Common myeloid progenitor, CD34-positive (primary cell): ENCODE results near the gene PRKACA.
A peak's percentile ranks its signal among the peaks of the same experiment; 100 is the strongest.

ENCODE experiments used
- CTCF ChIA-PET: fragments of 350-600 bp; sonication (Branson Sonifier 250); formaldehyde crosslinking; loops from one replicate; lab custom pipeline; 2021; ENCODE audit warnings: antibody characterized with exemption; lab: Charles Lee
- POLR2A ChIA-PET: fragments of 350-600 bp; sonication (Branson Sonifier 250); formaldehyde crosslinking; loops from one replicate; lab custom pipeline; 2021; ENCODE audit warnings: antibody characterized with exemption; lab: Charles Lee
- DNase-seq, 3 donors: peaks; one replicate each; pipeline versions ENCODE4 v3.0.0 to v3.0.0-alpha.2; 2013
- H3K27ac ChIP-seq, 2 experiments: 1 replicate in 1 of 2; 2 replicates in 1 of 2; pipeline ENCODE4 v1.7.0; 2013; ENCODE audit warnings: inconsistent platforms in 2 of 2, low read length in 2 of 2, mild to moderate bottlenecking in 2 of 2, low read depth in 1 of 2, moderate library complexity in 1 of 2; ENCODE audit not compliant: severe bottlenecking in 2 of 2, insufficient read depth in 1 of 2, poor library complexity in 1 of 2
- H3K27me3 ChIP-seq, 5 experiments: replicated peaks in 2 of 5; 1 replicate in 3 of 5; 2 replicates in 2 of 5; pipeline versions ENCODE4 v1.6.1 to v1.7.0; 2013; ENCODE audit warnings: low read length in 4 of 5, mild to moderate bottlenecking in 2 of 5, moderate library complexity in 2 of 5, inconsistent platforms in 1 of 5; ENCODE audit not compliant: insufficient read depth in 5 of 5, control insufficient read depth in 4 of 5
- H3K36me3 ChIP-seq, 4 experiments: 1 replicate in 2 of 4; 2 replicates in 2 of 4; pipeline versions ENCODE4 v1.6.1 to v1.7.0; 2013; ENCODE audit warnings: low read length in 3 of 4, control low read depth in 1 of 4, mild to moderate bottlenecking in 1 of 4; ENCODE audit not compliant: control insufficient read depth in 4 of 4, insufficient read depth in 4 of 4
- H3K4me1 ChIP-seq, 4 experiments: 1 replicate in 3 of 4; 2 replicates in 1 of 4; pipeline versions ENCODE4 v1.6.1 to v1.7.1; 2013; ENCODE audit warnings: low read length in 3 of 4, mild to moderate bottlenecking in 3 of 4, control low read depth in 1 of 4, inconsistent platforms in 1 of 4, moderate library complexity in 1 of 4; ENCODE audit not compliant: control insufficient read depth in 4 of 4, insufficient read depth in 4 of 4; ENCODE audit errors: control extremely low read depth in 1 of 4
- H3K4me3 ChIP-seq, 7 experiments: 1 replicate in 4 of 7; 2 replicates in 3 of 7; pipeline versions ENCODE4 v1.5.1 to v1.7.0; 2013; ENCODE audit warnings: mild to moderate bottlenecking in 7 of 7, low read length in 6 of 7, moderate library complexity in 6 of 7, inconsistent platforms in 2 of 7, low read depth in 2 of 7, control low read depth in 1 of 7; ENCODE audit not compliant: insufficient read depth in 4 of 7, control insufficient read depth in 1 of 7; ENCODE audit errors: extremely low read depth in 1 of 7
- H3K9me3 ChIP-seq, 5 experiments: 1 replicate in 4 of 5; 2 replicates in 1 of 5; pipeline versions ENCODE4 v1.6.1 to v1.7.1; 2013; ENCODE audit warnings: low read length in 4 of 5, mild to moderate bottlenecking in 2 of 5, inconsistent platforms in 1 of 5, low read depth in 1 of 5, moderate library complexity in 1 of 5; ENCODE audit not compliant: control insufficient read depth in 4 of 5, insufficient read depth in 2 of 5; ENCODE audit errors: control extremely low read depth in 1 of 5
- WGBS: methylation state at CpG from one replicate; pipeline ENCODE4 v1.1.5; 2013; ENCODE audit not compliant: insufficient coverage; 5-methylcytosine and 5-hydroxymethylcytosine counted together

PRKACA gene

GRCh38 chr19:14073261-14073924 is 44.2 kb downstream of the PRKACA start:
- Histone ChIP-seq H3K9me3 (no peaks in the 10 kb centered on the region), H3K4me1 (peaks cover 5 to 44% (median 38%) of the 10 kb centered on the region in 4 experiments), H3K36me3 (no peaks in the 10 kb centered on the region), H3K27me3 (no peaks in the 10 kb centered on the region), H3K27ac (peak overlapping the region in 1 of 2 experiments; percentile 54), H3K4me3 (peak overlapping the region; percentile 58 to 83 (median 75))
- ChIA-PET POLR2A (interaction anchor here (0.5 to 1.2 kb wide), 3 partner anchors 11 to 44 kb away, joined by 3 to 4 read pairs (median 4); no protein-coding TSS in a partner anchor), CTCF (interaction anchor here (0.7 to 7.2 kb wide), 18 partner anchors 8 to 204 kb away, joined by 3 to 102 read pairs (median 5); partner anchors contain the start of genes IL27RA, PALM3 and PRKACA)
- WGBS: under 1% methylated on average over 91 of the region's 106 CpGs
- DNase-seq: peak; percentile 76 to 86 (median 86)

- ChIA-PET POLR2A (interaction anchor here (0.5 to 1.2 kb wide), 6 partner anchors 8 to 64 kb away, joined by 3 to 4 read pairs (median 4); partner anchors contain the start of gene ASF1B), CTCF (interaction anchor here (0.6 to 7.2 kb wide), 25 partner anchors 8 to 203 kb away, joined by 3 to 102 read pairs (median 4); partner anchors contain the start of genes IL27RA, PALM3 and PRKACA)
- Histone ChIP-seq H3K36me3 (no peaks in the 10 kb centered on the region), H3K9me3 (no peaks in the 10 kb centered on the region), H3K4me1 (peaks cover 5 to 41% (median 38%) of the 10 kb centered on the region in 4 experiments), H3K4me3 (peak within 1 kb of the TSS; percentile 58 to 83 (median 75)), H3K27ac (peak within 1 kb of the TSS in 1 of 2 experiments; percentile 54), H3K27me3 (no peaks in the 10 kb centered on the region)
- WGBS: 0% methylated on average over 51 of the region's 51 CpGs
- DNase-seq: peak in 2 of 3 donors; percentile 60 to 66
Observed at GRCh38 chr19:14072535-14073260, 44.9 kb downstream of the PRKACA start, which contains the start of gene MISP3. Gene MISP3 (plus strand): TSS chr19:14072786. CDS start chr19:14073310, 524 bp downstream.

GRCh38 chr19:14070268-14071050 is 47.1 kb downstream of the PRKACA start:
- CTCF ChIA-PET: interaction anchor here (0.8 to 7.2 kb wide), 13 partner anchors 11 to 281 kb away, joined by 3 to 102 read pairs (median 5); partner anchors contain the start of genes IL27RA and PALM3
- 97% methylated on average over 39 of the region's 43 CpGs for WGBS
- POLR2A ChIA-PET: interaction anchor here (0.8 kb wide), 1 partner anchor 91 kb away, joined by 3 read pairs; no protein-coding TSS in a partner anchor

GRCh38 chr19:14066134-14066533 is 51.4 kb downstream of the PRKACA start:
- Histone ChIP-seq H3K27me3 (peaks cover 0 to 5% (median 0%) of the 10 kb centered on the region in 5 experiments), H3K27ac (no peak overlapping the region), H3K9me3 (no peaks in the 10 kb centered on the region), H3K4me1 (peaks cover 0 to 2% (median 0%) of the 10 kb centered on the region in 4 experiments), H3K36me3 (no peaks in the 10 kb centered on the region), H3K4me3 (no peak overlapping the region)
- CTCF ChIA-PET: interaction anchor here (0.7 to 1.6 kb wide), 2 partner anchors 10 to 193 kb away, joined by 3 to 4 read pairs; no protein-coding TSS in a partner anchor
- WGBS: 76% methylated on average over 2 of the region's 2 CpGs
- peak in 2 of 3 donors; percentile 43 to 52 for DNase-seq
- POLR2A ChIA-PET: interaction anchor here (0.6 kb wide), 1 partner anchor 35 kb away, joined by 3 read pairs; the partner anchor contains the start of gene IL27RA

More at GRCh38 chr19:14070268-14071050, 47.1 kb downstream of the PRKACA start:
- no peak overlapping the region for H3K27ac ChIP-seq
- H3K36me3 ChIP-seq: no peaks in the 10 kb centered on the region
- no peak overlapping the region for H3K4me3 ChIP-seq
- H3K4me1 ChIP-seq: peaks cover 5 to 37% (median 35%) of the 10 kb centered on the region in 4 experiments
- H3K9me3 ChIP-seq: no peaks in the 10 kb centered on the region
- no peaks in the 10 kb centered on the region for H3K27me3 ChIP-seq
- no peak for DNase-seq

- CTCF ChIA-PET: interaction anchor here (5.7 kb wide), 1 partner anchor 14 kb away, joined by 46 read pairs; no protein-coding TSS in a partner anchor
- Histone ChIP-seq H3K4me1 (peaks cover 0 to 14% (median 10%) of the 10 kb centered on the region in 4 experiments), H3K4me3 (no peak overlapping the region), H3K9me3 (no peaks in the 10 kb centered on the region), H3K27ac (no peak overlapping the region), H3K27me3 (peaks cover 0 to 30% (median 11%) of the 10 kb centered on the region in 5 experiments), H3K36me3 (no peaks in the 10 kb centered on the region)
- DNase-seq: no peak
- POLR2A ChIA-PET: interaction anchor here (0.7 kb wide), 1 partner anchor 11 kb away, joined by 3 read pairs; no protein-coding TSS in a partner anchor
- WGBS: 94% methylated on average over 3 of the region's 7 CpGs
Observed at GRCh38 chr19:14063105-14063504, 54.5 kb downstream of the PRKACA start.

GRCh38 chr19:14062558-14062855 is 55.1 kb downstream of the PRKACA start:
- 100% methylated on average over 5 of the region's 5 CpGs for WGBS
- ChIA-PET CTCF (interaction anchor here (5.7 to 7.2 kb wide), 2 partner anchors 9 to 14 kb away, joined by 46 to 102 read pairs; partner anchors contain the start of gene MISP3), POLR2A (interaction anchor here (0.7 kb wide), 1 partner anchor 11 kb away, joined by 3 read pairs; no protein-coding TSS in a partner anchor)
- Histone ChIP-seq H3K4me3 (no peak overlapping the region), H3K9me3 (no peaks in the 10 kb centered on the region), H3K36me3 (no peaks in the 10 kb centered on the region), H3K27me3 (peaks cover 0 to 35% (median 11%) of the 10 kb centered on the region in 5 experiments), H3K27ac (no peak overlapping the region), H3K4me1 (peaks cover 0 to 17% (median 15%) of the 10 kb centered on the region in 4 experiments)
- DNase-seq: no peak
